Parathyroid adenoma (tissue), 2 donors: ENCODE data around the gene MBD4.

Experiments
- H2AFZ ChIP-seq: fragments of 300-600 bp; sonication (generic); one replicate; pipeline ENCODE4 v1.7.0; 2017; ENCODE audit warnings: antibody characterized with exemption, mild to moderate bottlenecking
- H3K27ac ChIP-seq: fragments of 300-600 bp; sonication (generic); one replicate; pipeline ENCODE4 v1.7.0; 2017
- H3K27me3 ChIP-seq: fragments of 300-600 bp; sonication (generic); one replicate; pipeline ENCODE4 v1.7.0; 2017; ENCODE audit warnings: low read length; ENCODE audit not compliant: control insufficient read depth, insufficient read depth
- H3K36me3 ChIP-seq: fragments of 300-600 bp; sonication (generic); one replicate; pipeline ENCODE4 v1.7.0; 2017; ENCODE audit warnings: low read length; ENCODE audit not compliant: control insufficient read depth, insufficient read depth
- H3K4me1 ChIP-seq: fragments of 300-600 bp; sonication (generic); one replicate; pipeline ENCODE4 v1.7.0; 2017; ENCODE audit warnings: control low read depth
- H3K4me2 ChIP-seq: fragments of 300-600 bp; sonication (generic); one replicate; pipeline ENCODE4 v1.7.0; 2017; ENCODE audit warnings: low read length
- H3K4me3 ChIP-seq: fragments of 300-600 bp; sonication (generic); one replicate; pipeline ENCODE4 v1.7.0; 2017; ENCODE audit warnings: low read depth, low read length
- H3K79me2 ChIP-seq: fragments of 300-600 bp; sonication (generic); one replicate; pipeline ENCODE4 v1.7.0; 2017; ENCODE audit warnings: control low read depth
- H3K9ac ChIP-seq: fragments of 300-600 bp; sonication (generic); one replicate; pipeline ENCODE4 v1.7.0; 2017; ENCODE audit warnings: mild to moderate bottlenecking
- H3K9me3 ChIP-seq: fragments of 300-600 bp; sonication (generic); one replicate; pipeline ENCODE4 v1.7.0; 2017; ENCODE audit warnings: low read length; ENCODE audit not compliant: control insufficient read depth
- CTCF ChIP-seq: fragments of 300-600 bp; sonication (generic); IDR thresholded peaks from one replicate; pipeline ENCODE4 v1.7.0; 2017; ENCODE audit warnings: antibody characterized with exemption, mild to moderate bottlenecking
- donor health status: primary hyperparathyroidism.

The MBD4 gene

GRCh38 chr3:129463094-129463493, 23.3 kb upstream of the MBD4 start:
- H3K27me3 ChIP-seq = no peaks in the 10 kb centered on the region
- peaks cover 16% of the 10 kb centered on the region for H3K4me1 ChIP-seq
- no peaks in the 10 kb centered on the region for H3K79me2 ChIP-seq
- no peak overlapping the region for H2AFZ ChIP-seq
- TF ChIP-seq CTCF = no peak
- H3K9ac ChIP-seq = no peak overlapping the region
- H3K9me3 ChIP-seq = no peaks in the 10 kb centered on the region
- no peak overlapping the region for H3K27ac ChIP-seq
- no peak overlapping the region for H3K4me3 ChIP-seq
- H3K36me3 ChIP-seq = no peaks in the 10 kb centered on the region
- H3K4me2 ChIP-seq = no peak overlapping the region

GRCh38 chr3:129462361-129462968, 22.7 kb upstream of the MBD4 start:
- Histone ChIP-seq H3K9ac (no peak overlapping the region), H3K4me2 (no peak overlapping the region), H3K27me3 (no peaks in the 10 kb centered on the region), H3K4me1 (peaks cover 16% of the 10 kb centered on the region), H3K79me2 (no peaks in the 10 kb centered on the region), H3K4me3 (no peak overlapping the region), H2AFZ (no peak overlapping the region), H3K27ac (peak overlapping the region; percentile 77), H3K36me3 (no peaks in the 10 kb centered on the region), H3K9me3 (no peaks in the 10 kb centered on the region)
- TF ChIP-seq CTCF = no peak

GRCh38 chr3:129461461-129462146, 21.9 kb upstream of the MBD4 start:
- no peak overlapping the region for H3K4me3 ChIP-seq
- H3K36me3 ChIP-seq = no peaks in the 10 kb centered on the region

GRCh38 chr3:129461022-129461421, 21.3 kb upstream of the MBD4 start:
- TF ChIP-seq CTCF = no peak
- no peak overlapping the region for H3K9ac ChIP-seq
- H3K36me3 ChIP-seq = no peaks in the 10 kb centered on the region
- H3K9me3 ChIP-seq = no peaks in the 10 kb centered on the region
- no peaks in the 10 kb centered on the region for H3K27me3 ChIP-seq
- no peak overlapping the region for H3K4me2 ChIP-seq
- no peaks in the 10 kb centered on the region for H3K79me2 ChIP-seq
- peak overlapping the region; percentile 77 for H3K27ac ChIP-seq
- H3K4me3 ChIP-seq = no peak overlapping the region
- H2AFZ ChIP-seq = peak overlapping the region; percentile 5
- peaks cover 16% of the 10 kb centered on the region for H3K4me1 ChIP-seq

More at GRCh38 chr3:129461461-129462146, 21.9 kb upstream of the MBD4 start:
- Histone ChIP-seq H3K9ac (no peak overlapping the region), H3K4me1 (peaks cover 16% of the 10 kb centered on the region), H3K27ac (peak overlapping the region; percentile 77), H3K9me3 (no peaks in the 10 kb centered on the region), H3K79me2 (no peaks in the 10 kb centered on the region), H3K27me3 (no peaks in the 10 kb centered on the region), H2AFZ (peak overlapping the region; percentile 5), H3K4me2 (no peak overlapping the region)
- no peak for TF ChIP-seq CTCF

GRCh38 chr3:129460572-129460971, 20.8 kb upstream of the MBD4 start:
- H3K36me3 ChIP-seq = no peaks in the 10 kb centered on the region
- TF ChIP-seq CTCF = no peak

More at GRCh38 chr3:129460572-129460971, 20.8 kb upstream of the MBD4 start:
- Histone ChIP-seq H3K4me3 (no peak overlapping the region), H3K27ac (no peak overlapping the region), H3K4me1 (peaks cover 16% of the 10 kb centered on the region), H3K27me3 (no peaks in the 10 kb centered on the region), H3K79me2 (no peaks in the 10 kb centered on the region), H3K4me2 (no peak overlapping the region), H3K9ac (no peak overlapping the region), H2AFZ (no peak overlapping the region), H3K9me3 (no peaks in the 10 kb centered on the region)
